Mucosa of descending colon (tissue), 3 donors: ENCODE measurements around the gene SHC3. TPM values are rescaled to one million over a fixed set of nuclear protein-coding genes. Genes with fewer than 3 reads are reported as not detected.

Experiments
- ATAC-seq: fragments of 200-7000 bp; cut with Tn5 transposase; one replicate; pipeline ENCODE4 v1.9.1; 2020; ENCODE audit warnings: mild to moderate bottlenecking, moderate library complexity
- DNase-seq, 3 donors: peaks; one replicate each; pipeline ENCODE4 v3.0.0-alpha.2; 2020
- H3K36me3 ChIP-seq: fragments of 200-600 bp; one replicate; pipeline ENCODE4 v1.8.0; 2021; ENCODE audit warnings: low read depth, mild to moderate bottlenecking
- H3K4me1 ChIP-seq: fragments of 200-600 bp; one replicate; pipeline ENCODE4 v1.8.0; 2021; ENCODE audit warnings: low read depth, mild to moderate bottlenecking
- H3K4me3 ChIP-seq: fragments of 200-600 bp; one replicate; pipeline ENCODE4 v1.8.0; 2021; ENCODE audit warnings: mild to moderate bottlenecking
- H3K9me3 ChIP-seq: fragments of 200-600 bp; one replicate; pipeline ENCODE4 v1.8.0; 2021; ENCODE audit warnings: mild to moderate bottlenecking
- intact Hi-C, 2 donors: fragments of 100-400 bp; cut with DNase I in 1 of 2; cut with micrococcal nuclease in 1 of 2; formaldehyde crosslinking; loops; one replicate each; pipeline versions ENCODE4 v1.11.0 to v1.11.1; 2022; cut with DNase I, micrococcal nuclease
- total RNA-seq, 3 donors: library from RNA; stranded (reverse); fragmentation: NEBNext Ultra II Directional in 2 of 3; extraction: Animal tissue kit (Norgen Biotek cat#: 25700) in 2 of 3; gene quantifications; one replicate each; pipeline versions ENCODE4 v1.2.1 to v1.2.4, GENCODE V29; 2021 to 2023
- TF ChIP-seq, protein P1 (sequence below): fragments of 200-600 bp; IDR thresholded peaks from one replicate; pipeline ENCODE4 v1.8.0; 2022; ENCODE audit warnings: antibody characterized with exemption, mild to moderate bottlenecking
- donor health status: DM: no; HTN: no; CAD: no; lungs with moderate emphysema.
- donor health status: DM: no; HTN: no; CAD: no.
- donor health status: DM: no; HTN: yes; CAD: no.

SHC3 gene
- total RNA-seq, 3 donors from 2014 or later = 0.35 to 4.8 (median 1.5) TPM

DNA sequence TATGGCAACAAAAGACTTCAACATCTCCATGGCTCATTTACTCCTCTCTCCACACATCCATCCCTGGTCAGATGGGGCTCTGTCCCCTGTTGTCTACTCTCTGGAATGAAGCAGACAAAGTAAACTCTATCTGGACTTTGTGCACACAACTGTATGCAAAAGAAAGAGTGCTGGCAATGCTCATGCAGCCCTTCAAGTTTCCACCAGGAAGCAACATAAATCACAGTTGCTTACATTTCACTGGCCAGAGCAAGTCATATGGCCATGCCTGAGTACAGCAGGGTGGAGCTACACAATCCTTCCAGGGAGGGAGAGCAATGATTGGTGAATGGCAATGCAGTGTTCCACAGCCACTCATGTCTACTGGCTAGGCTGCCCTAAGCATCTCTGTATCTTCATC lies 12.4 kb upstream of the SHC3 start:
- DNase-seq = no peak
- ATAC-seq = peak; percentile 18
- intact Hi-C loops = no loop called here
- Histone ChIP-seq H3K4me1 (no peaks in the 10 kb centered on the region), H3K4me3 (no peak overlapping the region), H3K36me3 (no peaks in the 10 kb centered on the region), H3K9me3 (no peaks in the 10 kb centered on the region)
- TF ChIP-seq, protein P1, sequence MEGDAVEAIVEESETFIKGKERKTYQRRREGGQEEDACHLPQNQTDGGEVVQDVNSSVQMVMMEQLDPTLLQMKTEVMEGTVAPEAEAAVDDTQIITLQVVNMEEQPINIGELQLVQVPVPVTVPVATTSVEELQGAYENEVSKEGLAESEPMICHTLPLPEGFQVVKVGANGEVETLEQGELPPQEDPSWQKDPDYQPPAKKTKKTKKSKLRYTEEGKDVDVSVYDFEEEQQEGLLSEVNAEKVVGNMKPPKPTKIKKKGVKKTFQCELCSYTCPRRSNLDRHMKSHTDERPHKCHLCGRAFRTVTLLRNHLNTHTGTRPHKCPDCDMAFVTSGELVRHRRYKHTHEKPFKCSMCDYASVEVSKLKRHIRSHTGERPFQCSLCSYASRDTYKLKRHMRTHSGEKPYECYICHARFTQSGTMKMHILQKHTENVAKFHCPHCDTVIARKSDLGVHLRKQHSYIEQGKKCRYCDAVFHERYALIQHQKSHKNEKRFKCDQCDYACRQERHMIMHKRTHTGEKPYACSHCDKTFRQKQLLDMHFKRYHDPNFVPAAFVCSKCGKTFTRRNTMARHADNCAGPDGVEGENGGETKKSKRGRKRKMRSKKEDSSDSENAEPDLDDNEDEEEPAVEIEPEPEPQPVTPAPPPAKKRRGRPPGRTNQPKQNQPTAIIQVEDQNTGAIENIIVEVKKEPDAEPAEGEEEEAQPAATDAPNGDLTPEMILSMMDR = no peak

DNA sequence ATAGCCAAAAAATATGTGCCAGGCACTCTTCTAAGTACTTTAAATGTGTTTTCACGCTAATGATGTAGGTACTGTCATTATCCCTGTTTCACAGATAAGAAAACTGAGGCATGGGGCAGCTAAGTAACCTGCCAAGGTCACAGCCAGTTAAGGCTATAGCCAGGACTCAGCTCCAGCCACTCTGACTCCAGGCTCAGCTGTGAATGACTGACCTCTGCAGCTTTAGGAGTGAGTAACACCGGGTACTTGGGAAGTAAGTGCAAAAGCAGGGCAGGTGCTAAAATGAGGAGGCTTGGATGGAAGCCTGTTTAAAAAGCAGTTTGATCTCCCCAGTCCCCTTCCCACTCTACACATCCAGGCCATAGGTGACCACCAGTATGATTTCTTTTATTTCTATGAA lies 10.6 kb upstream of the SHC3 start:
- no peaks in the 10 kb centered on the region for H3K4me1 ChIP-seq
- intact Hi-C loops = no loop called here

DNA sequence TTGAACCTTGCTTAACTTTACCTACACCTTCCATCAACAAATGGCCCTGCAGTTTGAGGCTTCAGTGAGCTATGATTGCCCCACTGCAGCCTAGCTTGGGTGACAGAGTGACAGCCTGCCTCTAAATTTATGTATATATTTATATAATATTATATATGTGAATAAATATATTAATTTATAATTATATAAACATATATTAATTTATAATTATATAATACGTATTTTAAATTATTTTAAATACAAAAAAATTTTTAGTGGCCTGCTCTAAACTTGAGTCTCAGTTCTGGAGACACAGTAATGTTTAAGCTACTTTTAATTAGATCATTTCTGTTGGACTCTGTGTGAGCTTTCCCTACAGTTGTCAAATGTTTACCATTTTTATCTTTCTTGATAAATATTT lies 9.3 kb upstream of the SHC3 start:
- intact Hi-C loops = no loop called here
- Histone ChIP-seq H3K4me3 (no peak overlapping the region), H3K36me3 (no peaks in the 10 kb centered on the region), H3K4me1 (no peaks in the 10 kb centered on the region), H3K9me3 (no peaks in the 10 kb centered on the region)
- ATAC-seq = no peak
- TF ChIP-seq, protein P1 = no peak
- DNase-seq = no peak

More for the DNA sequence above, 10.6 kb upstream of the SHC3 start:
- H3K4me3 ChIP-seq = no peak overlapping the region
- H3K36me3 ChIP-seq = no peaks in the 10 kb centered on the region
- TF ChIP-seq, protein P1 = no peak
- no peak for ATAC-seq
- DNase-seq = no peak
- H3K9me3 ChIP-seq = no peaks in the 10 kb centered on the region

DNA sequence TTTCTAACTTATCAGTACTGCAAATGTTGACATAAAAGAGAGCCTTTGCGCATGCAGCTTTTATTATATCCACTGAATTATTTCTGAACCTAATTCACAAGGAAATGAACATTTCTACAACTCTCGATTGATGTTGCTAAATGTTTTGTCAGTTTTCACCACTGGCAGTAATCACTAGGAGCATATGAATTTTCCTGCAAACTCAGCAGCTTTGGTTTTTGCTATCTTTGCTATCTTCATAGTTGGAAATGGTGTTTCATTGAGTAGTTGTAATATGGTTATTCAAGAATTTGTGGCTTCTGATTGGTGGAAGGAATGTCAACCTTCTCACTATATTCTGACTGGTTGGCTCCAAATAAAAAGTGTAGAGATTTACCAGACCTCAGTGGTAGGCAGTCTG lies 8.9 kb upstream of the SHC3 start:
- Histone ChIP-seq H3K4me3 (no peak overlapping the region), H3K36me3 (no peaks in the 10 kb centered on the region), H3K9me3 (no peaks in the 10 kb centered on the region), H3K4me1 (no peaks in the 10 kb centered on the region)
- TF ChIP-seq, protein P1 = no peak
- DNase-seq (no peak), ATAC-seq (no peak)
- intact Hi-C loops = no loop called here

DNA sequence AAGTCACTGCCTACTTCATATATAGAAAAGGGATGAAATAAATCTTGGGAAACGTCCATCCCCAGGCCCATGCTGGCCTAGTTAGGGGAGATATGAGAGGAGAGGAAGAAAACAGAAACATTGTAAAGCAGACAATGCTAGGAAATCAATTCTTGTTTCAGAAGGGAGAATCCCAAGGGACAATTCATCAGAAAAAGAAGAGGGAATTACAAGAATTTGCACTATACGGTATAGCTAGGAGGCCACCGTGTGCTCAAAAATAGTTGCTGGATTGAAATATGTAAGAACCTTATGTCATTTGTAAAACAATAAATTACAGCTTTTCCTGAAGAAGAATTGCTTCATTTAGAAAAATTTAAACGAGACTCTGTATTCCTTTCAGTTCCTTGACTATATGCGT lies 8.3 kb upstream of the SHC3 start:
- no peaks in the 10 kb centered on the region for H3K36me3 ChIP-seq
- H3K4me3 ChIP-seq = no peak overlapping the region
- intact Hi-C loops = no loop called here
- TF ChIP-seq, protein P1 = no peak
- ATAC-seq (no peak), DNase-seq (no peak)
- no peaks in the 10 kb centered on the region for H3K4me1 ChIP-seq
- H3K9me3 ChIP-seq = no peaks in the 10 kb centered on the region

DNA sequence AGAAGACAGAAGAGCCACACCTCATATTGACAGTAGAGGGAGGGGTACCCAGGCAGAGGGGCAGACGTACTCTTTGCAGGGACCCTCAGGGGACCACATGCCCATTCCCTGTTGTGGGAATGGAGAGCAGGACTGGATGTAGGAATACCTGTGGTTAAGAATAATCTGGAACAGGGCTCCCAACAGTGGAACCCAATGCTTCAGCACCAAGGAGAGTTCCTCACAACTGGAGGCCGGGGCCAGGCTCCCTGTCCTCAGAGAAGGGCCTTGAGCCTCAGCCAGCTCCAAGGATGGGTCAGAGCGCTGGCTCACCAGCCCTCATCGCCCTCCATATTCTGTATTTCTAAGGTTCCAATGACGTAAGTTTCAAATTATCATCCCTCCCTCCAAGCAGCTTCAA lies 7.4 kb upstream of the SHC3 start:
- intact Hi-C loops = no loop called here
- Histone ChIP-seq H3K9me3 (no peaks in the 10 kb centered on the region), H3K4me1 (no peaks in the 10 kb centered on the region), H3K4me3 (no peak overlapping the region), H3K36me3 (no peaks in the 10 kb centered on the region)
- no peak for ATAC-seq
- no peak for DNase-seq
- TF ChIP-seq, protein P1 = no peak
